ENCODE results near the gene MAP7D2. TPM values are rescaled to one million over a fixed set of nuclear protein-coding genes. Genes with fewer than 3 reads are reported as not detected.
A peak's percentile ranks its signal among the peaks of the same experiment; 100 is the strongest.
"Not testable (repeated sequence)": the region's sequence is repeated elsewhere in the genome, so short reads cannot be mapped to it uniquely, and the experiment has no call there.

Gene MAP7D2
- total RNA-seq = 1.0 and 32.8 TPM in 2 replicates

DNA sequence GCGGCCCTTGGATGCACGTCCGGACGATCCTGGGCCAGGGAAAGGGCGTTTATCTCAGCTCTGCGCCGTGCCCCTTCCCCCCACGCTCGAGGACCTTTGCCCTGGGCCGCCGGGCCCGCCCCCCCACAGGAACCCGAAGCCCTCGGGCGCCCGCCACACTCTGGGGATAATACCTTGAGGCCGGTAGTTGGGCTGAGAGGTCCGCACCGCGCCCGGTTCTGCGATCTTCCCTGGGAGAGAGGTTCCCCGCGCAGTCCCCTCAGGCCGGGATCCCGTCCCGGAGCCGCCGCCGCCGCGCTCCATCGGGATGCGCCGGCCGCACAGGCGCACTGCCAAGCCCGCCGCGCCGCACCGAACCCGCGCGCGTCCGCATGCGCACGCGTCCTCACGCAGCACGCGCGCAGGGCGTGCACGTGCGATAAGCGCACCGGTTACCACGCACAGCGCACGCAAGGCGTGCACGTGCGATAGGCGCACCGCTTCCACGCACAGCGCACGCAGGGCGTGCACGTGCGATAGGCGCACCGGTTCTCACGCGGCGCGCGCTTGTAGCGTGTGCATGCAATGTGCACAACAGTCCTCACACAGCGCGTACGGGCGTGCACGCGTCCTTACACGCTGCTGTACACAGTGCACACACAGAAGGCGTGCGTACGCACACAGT lies at the start of gene MAP7D2:
Gene MAP7D2 (minus strand): TSS at position 331 of the 664 bp plus-strand sequence. CDS start 28 bp downstream, at position 303.
- no peak for DNase-seq (ENCODE audit: low read depth)

DNA sequence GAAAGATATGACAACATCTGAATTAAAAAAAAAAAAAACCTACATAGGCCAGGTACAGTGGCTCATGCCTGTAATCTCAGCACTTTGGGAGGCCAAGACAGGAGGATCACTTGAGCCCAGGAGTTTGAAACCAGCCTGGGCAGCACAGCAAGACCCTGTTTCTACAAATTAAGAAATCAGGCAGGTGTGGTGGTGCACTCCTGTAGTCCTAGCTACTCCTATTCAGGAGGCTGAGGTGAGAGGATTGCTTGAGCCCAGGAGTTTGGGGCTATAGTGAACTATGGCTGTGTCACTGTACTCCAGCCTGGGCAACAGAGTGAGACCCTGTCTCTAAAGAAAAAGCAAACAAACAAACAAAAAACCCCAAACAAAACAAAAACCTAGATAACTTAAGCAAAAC lies 45.8 kb upstream of the MAP7D2 start:
- DNase-seq (ENCODE audit: low read depth) = not testable (repeated sequence)

DNA sequence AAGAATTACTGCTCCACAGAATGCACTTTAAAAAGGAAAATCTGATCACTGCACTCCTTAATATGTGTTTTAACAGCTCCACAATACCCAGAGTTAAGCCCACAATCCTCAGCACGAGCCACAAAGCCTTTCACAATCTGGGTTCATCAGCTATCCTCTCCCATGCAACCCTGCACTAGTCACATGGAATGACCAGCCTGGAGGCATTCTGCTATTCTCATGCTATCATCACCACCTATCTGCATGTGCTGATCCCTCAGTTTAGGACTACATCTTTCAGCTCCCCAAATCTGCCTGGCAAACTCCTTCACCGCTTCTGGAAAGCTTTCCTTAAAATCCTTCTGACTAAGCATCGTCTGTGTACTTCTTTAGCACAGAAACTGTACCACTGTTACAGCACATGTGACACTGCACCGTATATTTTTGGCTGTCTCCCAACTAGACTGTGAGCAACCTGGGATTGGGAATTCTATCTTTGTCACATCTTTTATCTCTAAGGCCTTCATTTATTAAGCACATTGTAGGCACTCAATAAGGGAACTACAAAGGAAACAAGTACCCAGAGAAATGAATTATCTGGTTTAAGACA lies 43.2 kb upstream of the MAP7D2 start:
- DNase-seq (ENCODE audit: low read depth) = no peak

DNA sequence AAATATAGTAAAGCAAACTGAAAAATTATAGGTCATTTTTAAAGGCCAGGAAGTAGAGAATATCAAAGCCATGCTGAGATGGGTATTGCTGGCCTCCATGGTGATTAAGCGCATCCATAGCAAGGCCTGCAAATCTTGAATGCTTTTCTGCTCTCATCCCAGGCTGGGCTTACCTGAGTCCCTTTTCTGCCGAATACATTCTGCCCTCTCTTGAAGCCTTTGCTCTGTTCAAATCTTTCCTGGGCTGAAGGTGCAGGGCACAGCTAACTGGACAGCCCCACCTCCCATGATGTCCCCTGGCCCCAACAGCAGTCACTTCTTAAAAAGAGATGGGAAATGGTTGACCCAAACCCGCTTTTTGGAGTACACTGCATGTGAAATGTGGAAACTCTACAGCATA lies 35.0 kb upstream of the MAP7D2 start:
- DNase-seq (ENCODE audit: low read depth) = no peak

DNA sequence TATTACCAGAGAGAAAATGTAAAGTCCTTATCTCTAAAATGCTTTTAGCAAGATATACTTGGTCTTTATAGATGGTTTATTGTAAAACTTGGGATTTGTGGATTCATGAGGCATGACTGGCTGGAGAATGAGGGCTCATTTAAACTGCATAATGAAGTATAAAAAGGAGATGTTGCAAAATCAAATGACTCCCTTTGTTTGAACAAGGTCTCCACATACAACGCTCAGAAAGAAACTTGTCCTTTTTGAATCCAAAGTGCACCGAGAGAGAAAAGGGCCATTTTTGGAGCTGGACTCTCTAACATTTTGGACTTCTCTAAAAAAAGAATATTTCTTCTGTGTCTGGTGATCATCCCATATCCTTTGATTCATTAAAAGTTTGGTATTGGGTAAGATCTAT lies 32.6 kb upstream of the MAP7D2 start:
- DNase-seq (ENCODE audit: low read depth) = peak; percentile 61

DNA sequence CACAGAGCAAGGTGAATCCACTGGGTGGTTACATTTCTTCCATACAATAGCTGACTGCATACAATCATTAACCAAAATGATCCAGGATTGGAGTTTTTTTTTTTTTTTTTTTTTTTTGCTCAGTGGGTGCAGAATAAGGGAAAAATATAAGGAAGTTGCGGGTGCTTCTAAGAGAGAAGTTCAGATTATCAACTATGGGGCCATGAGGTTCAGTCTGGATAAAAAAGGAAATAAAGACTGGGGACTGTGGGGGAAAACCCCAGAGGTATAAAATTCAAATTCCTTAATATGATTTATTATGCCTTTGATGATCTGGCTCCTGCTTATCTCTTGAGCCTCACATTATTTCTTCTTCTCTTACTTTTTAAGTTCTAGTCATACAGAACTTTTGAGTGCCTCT lies 30.9 kb upstream of the MAP7D2 start:
- no peak for DNase-seq (ENCODE audit: low read depth)

DNA sequence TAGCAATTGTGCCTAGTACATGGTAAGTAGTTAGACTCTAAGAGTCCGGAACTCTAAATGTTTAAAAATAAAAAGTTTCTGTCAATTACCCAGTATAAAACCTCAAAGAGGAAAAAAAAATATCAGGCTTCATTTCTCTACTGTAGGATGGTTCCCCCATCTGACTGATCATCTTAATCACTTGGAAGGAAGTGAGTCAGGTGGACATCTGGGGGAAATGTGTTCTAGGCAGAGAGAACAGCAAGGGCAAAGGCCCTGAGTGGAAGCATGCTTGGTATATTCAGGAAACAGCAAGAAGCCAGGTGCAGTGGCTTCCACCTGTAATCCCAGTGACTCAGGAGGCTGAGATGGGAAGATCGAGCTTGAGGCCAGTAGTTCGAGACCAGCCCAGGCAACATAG lies 27.8 kb upstream of the MAP7D2 start:
- peak; percentile 33 for DNase-seq (ENCODE audit: low read depth)

DNA sequence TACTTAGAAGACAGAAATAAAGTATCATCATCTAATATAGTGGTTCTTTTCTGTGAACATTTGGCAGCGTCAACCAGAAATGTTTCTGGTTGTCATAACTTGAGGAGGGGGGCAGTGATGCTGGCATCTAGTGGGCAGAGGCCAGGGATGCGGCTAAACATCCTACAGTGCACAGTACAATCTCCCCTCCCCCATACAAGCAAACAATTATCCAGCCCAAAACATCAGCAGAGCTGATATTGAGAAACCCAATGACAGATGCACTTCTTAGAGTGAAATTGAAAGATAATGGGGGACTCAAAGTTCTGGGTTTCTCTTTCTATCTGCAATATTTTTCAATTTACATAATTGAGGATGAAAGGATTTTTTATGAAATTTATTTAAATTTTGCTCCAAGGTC lies 26.9 kb upstream of the MAP7D2 start:
- DNase-seq (ENCODE audit: low read depth) = no peak

DNA sequence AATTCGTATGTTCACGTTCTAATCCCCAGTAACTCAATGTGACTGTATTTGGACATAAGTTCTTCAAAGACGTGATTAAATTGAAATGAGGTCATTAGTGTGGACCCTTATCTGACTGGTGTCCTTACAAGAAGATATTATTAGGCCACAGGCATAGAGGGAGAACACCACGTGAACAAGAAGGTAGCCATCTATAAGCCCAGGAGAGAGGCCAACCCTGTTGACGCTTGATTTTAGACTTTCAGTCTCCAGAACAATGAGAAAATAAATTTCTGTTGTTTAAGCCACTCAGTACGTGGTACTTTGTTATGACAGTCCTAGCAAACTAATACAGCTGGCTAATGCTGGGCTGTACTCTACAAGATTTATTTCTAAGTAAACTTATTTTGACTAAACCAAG lies 26.4 kb upstream of the MAP7D2 start:
- no peak for DNase-seq (ENCODE audit: low read depth)

DNA sequence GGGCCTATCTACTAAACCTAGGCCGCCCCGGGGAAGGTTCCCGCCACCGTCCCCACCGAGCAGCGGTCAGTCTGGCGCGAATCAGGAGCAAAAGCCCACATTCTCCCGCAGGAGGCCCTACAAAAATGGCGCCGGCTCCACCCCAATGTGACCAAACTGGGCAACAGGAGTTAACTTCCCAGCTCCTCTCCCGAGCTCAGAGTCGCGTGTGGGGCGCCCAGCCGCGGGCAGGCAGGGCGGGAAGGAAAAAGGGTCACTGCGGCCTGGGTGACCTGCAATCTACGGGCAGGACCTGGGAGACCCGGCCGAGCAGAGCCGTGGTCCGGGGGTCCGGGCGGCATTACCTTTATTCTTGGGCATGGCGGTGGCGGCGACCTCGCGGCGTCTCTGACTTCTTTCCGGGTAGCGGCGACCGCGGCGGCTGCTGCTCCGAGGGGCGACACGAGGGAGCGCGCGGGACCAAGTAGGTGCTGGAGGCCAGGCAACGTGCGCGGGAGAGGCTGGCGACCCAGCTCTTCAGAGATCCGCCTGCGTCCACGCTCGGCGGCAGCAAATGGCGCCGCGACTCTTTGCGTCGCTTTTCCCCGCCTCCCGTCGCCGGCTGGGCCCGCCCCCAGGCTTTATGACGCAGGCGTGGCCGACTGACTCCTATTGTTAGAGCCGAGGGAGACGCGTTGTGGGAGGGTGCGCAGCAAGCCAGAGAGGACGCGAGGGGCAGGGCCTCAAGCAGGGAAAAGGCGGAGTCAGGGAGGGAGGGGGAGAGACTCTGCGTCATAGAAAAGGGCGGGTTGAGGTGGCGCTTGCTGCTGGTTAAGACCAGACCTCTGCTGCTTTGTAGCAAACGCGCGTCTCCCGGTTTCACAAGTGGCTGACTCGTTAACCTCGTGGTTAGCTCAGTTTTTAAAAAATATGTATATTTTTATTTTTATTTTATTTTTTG lies 24.8 kb upstream of the MAP7D2 start, which contains the start of gene EIF1AX:
Gene EIF1AX (minus strand): TSS at position 558 of the 940 bp plus-strand sequence. CDS start 198 bp downstream, at position 360.
- peak; percentile 91 for DNase-seq (ENCODE audit: low read depth)

DNA sequence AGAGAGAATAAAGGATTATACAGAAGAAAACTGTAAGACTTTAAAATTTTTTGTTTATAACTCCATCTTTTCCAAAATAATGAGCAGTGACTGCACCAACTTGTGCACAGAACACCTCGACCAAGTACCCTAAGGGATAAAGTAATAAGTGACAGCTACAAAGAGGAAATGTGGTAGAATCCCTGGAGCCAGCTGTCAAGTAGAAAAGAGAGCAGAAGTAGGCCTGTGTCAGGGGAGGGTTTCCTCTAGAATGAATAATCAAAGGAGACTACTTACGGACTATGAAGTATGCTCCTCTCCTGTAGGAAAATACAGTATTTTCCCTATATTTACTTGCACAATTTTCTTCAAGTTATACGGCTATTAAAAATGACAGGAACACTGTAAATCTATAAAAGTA lies 23.7 kb upstream of the MAP7D2 start:
- no peak for DNase-seq (ENCODE audit: low read depth)

DNA sequence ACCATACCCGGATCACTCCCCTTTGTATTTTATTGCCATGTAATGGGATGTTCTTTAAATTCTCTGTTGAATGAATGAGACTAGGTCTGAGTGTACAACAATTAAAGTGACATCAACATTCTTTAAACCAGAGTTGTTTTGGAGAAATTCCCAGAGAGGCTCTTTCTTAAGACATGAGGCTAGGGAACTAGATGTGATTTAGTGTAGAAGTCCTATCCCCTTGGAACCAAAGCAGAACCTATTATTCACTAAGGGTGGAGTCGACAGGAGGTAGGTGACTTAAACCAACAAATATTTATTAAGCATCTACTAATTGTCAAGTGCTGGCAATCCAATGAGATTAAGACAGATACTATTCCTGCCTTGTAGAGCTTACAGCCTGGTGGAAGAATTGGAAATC lies 23.3 kb upstream of the MAP7D2 start:
- DNase-seq (ENCODE audit: low read depth) = peak; percentile 31

DNA sequence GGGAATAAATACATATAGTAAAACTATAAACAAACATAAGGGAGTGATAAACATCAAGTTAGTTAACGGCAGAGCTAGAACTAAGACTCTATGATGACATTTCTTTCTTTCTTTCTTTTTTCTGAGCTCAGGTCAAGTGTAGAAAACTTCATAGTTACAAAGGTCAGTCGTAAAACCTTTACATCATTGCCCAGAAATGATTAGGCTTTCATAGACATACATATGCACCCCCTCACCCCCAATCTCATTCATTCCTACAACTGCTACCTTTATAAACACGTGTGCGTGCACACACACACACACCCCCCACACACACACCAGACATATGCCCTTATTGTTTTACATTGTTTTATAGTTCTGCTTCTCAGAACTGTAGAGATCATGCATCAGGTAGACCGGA lies 19.2 kb upstream of the MAP7D2 start:
- DNase-seq (ENCODE audit: low read depth) = no peak

DNA sequence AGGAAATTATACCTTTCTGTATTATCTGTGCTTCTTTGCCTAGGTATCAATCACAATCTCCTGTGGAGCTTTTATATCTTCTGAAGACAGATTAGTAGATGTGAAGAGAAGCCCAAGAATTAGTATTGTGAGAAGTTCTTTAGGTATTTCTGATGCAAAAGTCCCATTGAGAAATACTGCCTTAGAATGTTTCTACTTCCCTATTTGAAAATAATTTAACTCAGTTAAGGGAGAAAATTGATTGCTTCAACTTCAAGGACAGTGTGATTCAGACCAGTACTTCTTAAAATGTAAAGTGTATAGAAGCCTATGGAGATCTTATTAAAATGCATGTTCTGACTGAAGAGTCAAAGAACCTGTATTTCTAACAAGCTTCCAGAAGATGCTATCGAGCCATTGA lies 16.0 kb upstream of the MAP7D2 start:
- no peak for DNase-seq (ENCODE audit: low read depth)

DNA sequence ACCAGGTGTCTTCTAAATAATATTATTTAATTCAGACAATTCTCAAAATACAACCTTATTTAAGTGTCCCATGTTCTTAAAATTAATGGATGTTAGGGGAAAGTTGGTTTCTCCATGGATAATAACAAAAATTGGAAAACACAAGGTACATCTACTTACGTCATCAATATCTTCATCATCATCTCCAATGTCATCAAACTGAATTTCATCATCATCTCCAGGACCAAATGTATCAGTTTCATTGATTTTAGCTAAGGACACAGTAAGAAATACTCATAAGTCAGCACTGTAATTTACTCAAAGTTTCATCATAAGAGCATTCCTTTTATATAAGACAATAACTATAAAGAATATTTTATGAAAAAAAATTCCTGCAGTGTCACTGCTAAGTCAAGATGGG lies 13.7 kb upstream of the MAP7D2 start:
- DNase-seq (ENCODE audit: low read depth) = no peak

DNA sequence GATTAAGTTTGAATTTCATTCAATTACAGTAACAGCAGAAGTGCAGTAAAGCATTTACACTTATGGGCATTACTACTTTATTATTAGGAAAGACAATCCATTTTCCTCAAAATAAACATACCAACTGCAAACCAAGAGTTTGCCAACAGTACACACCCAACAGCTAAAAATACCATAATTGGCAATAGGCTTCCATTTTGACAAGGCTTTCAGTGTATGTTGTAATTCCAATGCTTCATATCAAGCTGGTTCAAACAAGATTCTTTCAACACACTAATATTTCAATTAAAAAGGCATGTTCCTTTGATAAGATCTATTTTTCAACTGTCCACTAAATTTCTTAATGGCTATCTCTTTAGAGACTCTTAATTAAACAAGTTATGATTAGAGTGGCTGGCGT lies 12.8 kb upstream of the MAP7D2 start:
- no peak for DNase-seq (ENCODE audit: low read depth)

DNA sequence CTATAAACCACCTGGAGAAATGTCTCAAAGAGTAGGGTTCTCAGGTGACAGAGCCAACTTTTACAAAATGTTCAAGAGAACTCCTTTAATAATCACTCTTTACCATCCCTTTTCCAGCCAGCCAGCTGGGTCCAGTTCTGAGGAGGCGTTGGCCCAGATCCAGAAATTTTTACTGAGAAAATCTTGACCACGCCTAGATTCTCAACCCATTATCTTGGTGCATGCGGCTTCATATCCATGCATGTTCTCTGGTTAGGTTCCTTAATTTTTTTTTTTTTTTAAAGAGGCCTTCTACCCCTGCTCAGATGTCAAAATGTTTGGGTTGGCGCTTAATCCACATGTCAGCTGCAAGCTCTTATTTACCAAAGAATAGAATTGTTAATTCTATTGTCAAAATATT lies 12.0 kb upstream of the MAP7D2 start:
- DNase-seq (ENCODE audit: low read depth) = no peak

DNA sequence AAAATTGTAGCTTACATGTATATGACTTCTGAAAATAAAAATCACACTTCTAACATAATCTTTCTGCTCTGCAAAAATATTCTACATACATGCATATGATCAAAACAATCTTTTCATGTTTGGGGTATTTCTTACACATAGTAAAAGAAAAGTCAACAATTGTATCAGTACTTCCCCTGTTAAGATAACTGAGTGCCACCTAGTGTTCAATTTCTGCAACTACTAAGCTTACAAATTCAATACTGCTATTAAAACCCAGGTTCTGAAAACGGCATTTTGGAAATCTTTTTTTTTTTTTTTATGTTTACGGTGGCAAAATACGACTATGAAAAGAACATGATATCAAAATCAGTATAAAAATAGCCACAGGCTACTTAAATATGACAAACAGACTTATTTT lies 10.7 kb upstream of the MAP7D2 start:
- not testable (repeated sequence) for DNase-seq (ENCODE audit: low read depth)

DNA sequence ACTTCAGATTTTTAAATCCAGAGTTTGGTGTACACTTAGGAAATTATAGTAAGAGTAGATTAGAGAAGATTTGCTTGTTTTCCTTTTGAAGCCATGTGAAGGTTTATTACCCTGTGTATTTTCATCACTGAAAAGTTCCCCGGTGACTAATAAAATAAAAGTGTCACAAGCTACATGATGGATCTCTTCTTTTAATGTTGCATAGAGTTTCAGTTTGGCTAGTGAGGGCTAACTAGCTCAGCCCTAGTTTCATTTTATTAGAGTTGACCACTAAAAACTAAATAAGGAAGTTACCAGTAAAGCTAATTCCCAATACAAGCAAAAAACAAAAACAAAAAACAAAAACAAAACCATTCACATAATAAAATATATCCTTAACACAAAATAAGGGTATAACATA lies 10.1 kb upstream of the MAP7D2 start:
- not testable (repeated sequence) for DNase-seq (ENCODE audit: low read depth)

DNA sequence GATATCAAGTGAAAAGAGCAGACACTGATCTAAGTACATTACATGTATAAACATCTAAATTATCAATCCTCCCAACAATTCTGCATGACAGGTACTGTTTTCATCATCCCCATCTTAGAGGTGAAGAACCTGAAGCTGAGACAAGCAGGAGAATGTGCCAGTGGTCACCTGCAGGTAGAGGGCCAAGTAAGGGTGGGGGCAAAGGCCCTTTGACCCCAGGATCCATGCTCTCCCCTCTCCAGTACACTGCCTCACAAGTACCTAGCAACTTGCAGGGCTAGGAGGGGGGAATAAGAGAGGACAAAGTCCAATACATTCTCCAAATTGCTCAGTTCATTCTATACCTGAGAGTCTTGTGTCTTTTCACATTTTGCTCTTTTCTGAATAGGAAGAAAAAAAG lies 8.3 kb upstream of the MAP7D2 start:
- no peak for DNase-seq (ENCODE audit: low read depth)

DNA sequence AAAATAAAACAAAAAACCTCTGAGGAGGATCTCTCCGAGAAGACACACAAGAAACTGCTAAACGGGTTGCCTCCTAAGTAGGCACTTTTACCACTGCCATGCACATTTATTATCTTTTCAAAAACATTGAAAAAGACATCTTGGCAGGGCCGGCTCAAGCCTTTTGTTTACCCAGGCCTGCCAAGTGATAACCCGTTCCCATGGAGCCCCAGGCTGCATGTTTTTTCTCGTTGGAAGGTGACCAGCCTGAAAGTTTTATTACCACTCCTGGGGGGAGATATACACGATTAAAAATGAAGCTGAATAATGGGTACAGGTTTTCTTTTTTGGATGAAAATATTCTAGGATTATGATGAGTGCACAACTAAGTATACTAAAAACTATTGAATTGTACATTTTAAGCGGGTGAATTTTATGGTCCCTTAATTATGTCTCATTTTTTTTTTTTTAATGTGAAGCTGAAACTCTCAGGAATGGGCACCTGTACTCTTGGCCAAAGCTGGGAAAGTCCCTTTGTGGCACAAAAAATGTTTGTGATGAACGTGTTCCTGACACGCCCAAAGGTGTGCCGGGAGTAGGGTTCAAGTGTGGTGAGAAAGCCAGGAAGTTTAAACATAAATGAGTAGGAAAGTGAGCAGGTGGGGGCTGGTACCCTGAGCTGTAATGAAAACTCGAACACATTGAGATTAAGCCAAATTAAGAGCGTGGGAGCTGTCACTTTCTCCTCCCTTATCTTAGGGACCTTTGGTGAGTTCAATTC lies 1.5 kb upstream of the MAP7D2 start:
- no peak for DNase-seq (ENCODE audit: low read depth)

DNA sequence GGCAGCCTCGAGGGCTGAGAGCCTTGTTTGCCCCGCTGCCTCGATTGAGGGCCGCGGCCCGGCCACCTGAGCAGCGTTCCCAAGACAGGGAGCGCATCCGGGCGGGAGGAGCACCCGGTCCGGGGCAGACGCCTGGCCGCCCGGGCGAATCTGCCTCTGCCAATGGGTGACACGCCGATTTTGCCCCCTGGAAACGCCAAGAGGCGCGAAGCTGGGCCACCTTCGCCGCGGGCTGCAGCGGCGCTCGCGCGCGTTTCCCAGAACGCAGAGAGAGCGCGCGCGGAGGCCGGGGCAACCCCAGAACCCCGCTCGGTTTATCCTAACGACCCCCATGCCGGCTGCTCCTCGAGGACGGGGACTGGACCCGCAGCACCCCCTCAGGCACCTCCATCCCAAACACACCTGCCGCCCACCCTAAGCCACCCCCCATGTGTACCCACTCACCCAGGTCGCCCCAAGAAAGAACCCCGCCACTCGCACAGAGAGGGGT lies 575 bp downstream of the MAP7D2 start:
- DNase-seq (ENCODE audit: low read depth) = no peak

Measured in renal cortical epithelial cell (primary cell).